ENCODE results near the gene RO60.

RO60 gene

DNA sequence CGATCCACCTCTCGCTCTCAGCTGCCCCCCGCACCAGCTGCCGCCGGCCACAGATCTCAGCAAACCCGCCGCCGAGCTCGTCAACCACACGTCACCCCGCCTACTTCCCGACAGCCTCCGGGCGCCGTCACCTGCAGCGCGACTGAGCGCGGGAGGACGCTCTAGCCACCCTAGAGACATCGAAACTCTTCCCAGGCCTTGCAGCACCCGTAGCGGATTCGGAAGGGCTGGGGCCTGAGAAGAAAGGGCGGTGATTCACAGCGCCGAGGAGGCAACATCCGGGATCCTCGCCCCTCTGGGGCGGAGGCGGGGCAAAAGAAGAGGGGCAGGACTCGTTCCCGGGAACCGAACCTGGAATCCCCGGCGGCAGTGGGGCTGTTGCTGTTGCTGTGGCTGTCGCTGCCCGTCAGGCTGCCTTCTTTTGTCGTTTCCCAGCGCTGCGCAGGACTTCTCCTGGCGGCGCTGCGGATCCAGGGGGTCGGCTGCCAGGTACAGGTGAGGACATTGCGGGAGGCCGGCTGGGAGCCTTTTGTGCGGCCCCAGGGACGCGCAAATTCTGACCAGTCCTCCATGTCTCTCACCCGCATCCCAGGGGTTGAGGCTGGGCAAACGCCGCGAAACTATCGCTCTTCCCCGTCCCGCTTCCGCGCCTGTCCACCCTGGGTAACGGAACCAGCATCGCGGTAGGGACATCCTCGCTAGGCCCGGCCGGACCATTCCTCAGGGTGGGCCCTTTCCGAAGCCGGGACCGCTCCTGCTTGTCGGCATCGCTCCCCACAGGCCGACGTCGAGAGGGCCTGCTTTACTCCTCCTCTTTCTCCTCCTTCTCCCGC, at the start of gene RO60, which contains the start of gene UCHL5:
TSS of gene RO60 (plus strand) at position 331 of the 833 bp plus-strand sequence. CDS start 9,443 bp downstream, outside the sequence.
TSS of gene UCHL5 (minus strand) at position 79 of the 833 bp plus-strand sequence. CDS start 100 bp downstream, outside the sequence.
- no peaks in the 10 kb centered on the region for H3K27me3 ChIP-seq (replicated peaks; ENCODE audit: control insufficient read depth, insufficient read depth, low read length)
- no peaks in the 10 kb centered on the region; the same call in none of the 2 replicates for H3K36me3 ChIP-seq (ENCODE audit: control insufficient read depth, insufficient read depth, low read length)
- peak; percentile 97 for DNase-seq (ENCODE audit: extremely low read depth, insufficient read length)
- peak within 1 kb of the TSS; percentile 98 for H3K4me3 ChIP-seq (replicated peaks; ENCODE audit: low read depth, low read length)
- TF ChIP-seq, protein P1, sequence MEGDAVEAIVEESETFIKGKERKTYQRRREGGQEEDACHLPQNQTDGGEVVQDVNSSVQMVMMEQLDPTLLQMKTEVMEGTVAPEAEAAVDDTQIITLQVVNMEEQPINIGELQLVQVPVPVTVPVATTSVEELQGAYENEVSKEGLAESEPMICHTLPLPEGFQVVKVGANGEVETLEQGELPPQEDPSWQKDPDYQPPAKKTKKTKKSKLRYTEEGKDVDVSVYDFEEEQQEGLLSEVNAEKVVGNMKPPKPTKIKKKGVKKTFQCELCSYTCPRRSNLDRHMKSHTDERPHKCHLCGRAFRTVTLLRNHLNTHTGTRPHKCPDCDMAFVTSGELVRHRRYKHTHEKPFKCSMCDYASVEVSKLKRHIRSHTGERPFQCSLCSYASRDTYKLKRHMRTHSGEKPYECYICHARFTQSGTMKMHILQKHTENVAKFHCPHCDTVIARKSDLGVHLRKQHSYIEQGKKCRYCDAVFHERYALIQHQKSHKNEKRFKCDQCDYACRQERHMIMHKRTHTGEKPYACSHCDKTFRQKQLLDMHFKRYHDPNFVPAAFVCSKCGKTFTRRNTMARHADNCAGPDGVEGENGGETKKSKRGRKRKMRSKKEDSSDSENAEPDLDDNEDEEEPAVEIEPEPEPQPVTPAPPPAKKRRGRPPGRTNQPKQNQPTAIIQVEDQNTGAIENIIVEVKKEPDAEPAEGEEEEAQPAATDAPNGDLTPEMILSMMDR (IDR thresholded peaks at IDR 0.05; ENCODE audit: insufficient read depth, low read length, poor library complexity, severe bottlenecking): peak; percentile 25

DNA sequence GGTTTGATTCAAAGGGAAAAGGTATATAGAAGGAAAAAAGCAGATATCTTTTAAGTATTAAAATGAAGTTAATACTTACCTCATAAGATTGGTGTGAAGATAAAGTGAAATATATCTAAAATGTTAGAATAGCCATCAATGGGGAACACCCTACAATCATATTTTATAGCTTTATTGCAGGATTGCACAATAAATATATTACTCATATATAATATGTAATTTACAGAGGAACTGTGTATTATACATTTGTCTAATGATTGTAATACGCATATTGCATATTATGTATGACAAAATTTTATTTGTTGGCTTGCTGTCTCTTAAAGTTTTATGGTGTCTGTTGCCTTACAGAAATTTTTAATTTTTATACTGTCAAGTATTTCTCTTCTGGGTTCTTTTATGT, 48.0 kb upstream of the RO60 start:
- Histone ChIP-seq H3K36me3 (ENCODE audit: control insufficient read depth, insufficient read depth, low read length) (no peaks in the 10 kb centered on the region), H3K4me3 (replicated peaks; ENCODE audit: low read depth, low read length) (no peak overlapping the region), H3K27me3 (replicated peaks; ENCODE audit: control insufficient read depth, insufficient read depth, low read length) (no peaks in the 10 kb centered on the region)
- no peak for DNase-seq (ENCODE audit: extremely low read depth, insufficient read length)
- TF ChIP-seq, protein P1 (IDR thresholded peaks at IDR 0.05; ENCODE audit: insufficient read depth, low read length, poor library complexity, severe bottlenecking): no peak

- Histone ChIP-seq H3K36me3 (ENCODE audit: control insufficient read depth, insufficient read depth, low read length) (no peaks in the 10 kb centered on the region), H3K4me3 (replicated peaks; ENCODE audit: low read depth, low read length) (no peak overlapping the region), H3K27me3 (replicated peaks; ENCODE audit: control insufficient read depth, insufficient read depth, low read length) (no peaks in the 10 kb centered on the region)
- DNase-seq (ENCODE audit: extremely low read depth, insufficient read length): no peak
- TF ChIP-seq, protein P1 (IDR thresholded peaks at IDR 0.05; ENCODE audit: insufficient read depth, low read length, poor library complexity, severe bottlenecking): no peak
These were observed 46.4 kb upstream of the RO60 start for GRCh38 chr1:193013005-193013404.

DNA sequence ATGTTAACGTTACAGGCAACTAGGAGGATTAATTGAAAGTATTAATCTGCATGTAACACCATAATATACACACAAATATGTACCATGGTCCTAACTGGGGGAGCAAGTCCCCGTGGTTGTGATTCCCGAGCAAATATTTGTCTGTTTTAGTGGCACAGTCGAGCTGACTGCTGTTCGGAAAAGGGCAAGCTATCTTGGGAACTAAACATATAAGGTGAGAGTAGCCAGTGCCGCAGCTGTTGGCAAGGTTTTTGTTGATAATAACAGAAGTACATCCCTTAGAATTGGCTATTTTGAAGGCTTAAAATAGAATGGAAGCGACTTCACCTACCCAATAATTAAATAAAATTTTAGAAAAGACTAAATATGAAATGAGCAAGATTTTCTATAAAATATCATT, 45.7 kb upstream of the RO60 start:
- Histone ChIP-seq H3K27me3 (replicated peaks; ENCODE audit: control insufficient read depth, insufficient read depth, low read length) (no peaks in the 10 kb centered on the region), H3K4me3 (replicated peaks; ENCODE audit: low read depth, low read length) (no peak overlapping the region), H3K36me3 (ENCODE audit: control insufficient read depth, insufficient read depth, low read length) (no peaks in the 10 kb centered on the region)
- TF ChIP-seq, protein P1 (IDR thresholded peaks at IDR 0.05; ENCODE audit: insufficient read depth, low read length, poor library complexity, severe bottlenecking): no peak
- DNase-seq (ENCODE audit: extremely low read depth, insufficient read length): no peak

DNA sequence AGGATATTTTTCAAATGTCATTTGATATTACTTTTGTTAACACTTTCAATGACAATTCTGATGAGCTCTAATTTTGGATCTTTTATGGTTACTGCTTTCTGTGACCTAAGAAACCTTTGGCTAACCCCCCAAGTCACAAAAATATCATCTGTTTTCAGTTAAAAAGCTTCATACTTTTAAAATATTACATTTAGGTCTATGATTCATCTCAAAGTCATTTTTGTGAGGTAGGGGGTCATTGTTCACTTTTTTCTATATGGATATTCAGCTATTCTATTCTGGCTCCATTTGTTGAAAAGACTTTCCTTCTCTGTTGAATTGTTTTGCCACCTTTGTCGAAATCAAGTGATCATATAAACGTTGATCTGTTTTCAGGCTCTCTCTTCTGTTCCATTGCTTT, 45.0 kb upstream of the RO60 start:
- Histone ChIP-seq H3K36me3 (ENCODE audit: control insufficient read depth, insufficient read depth, low read length) (no peaks in the 10 kb centered on the region), H3K27me3 (replicated peaks; ENCODE audit: control insufficient read depth, insufficient read depth, low read length) (no peaks in the 10 kb centered on the region), H3K4me3 (replicated peaks; ENCODE audit: low read depth, low read length) (no peak overlapping the region)
- no peak for DNase-seq (ENCODE audit: extremely low read depth, insufficient read length)
- TF ChIP-seq, protein P1 (IDR thresholded peaks at IDR 0.05; ENCODE audit: insufficient read depth, low read length, poor library complexity, severe bottlenecking): no peak
